Measurements from ENCODE around the gene HERC2. TPM values are rescaled to one million over a fixed set of nuclear protein-coding genes. Genes with fewer than 3 reads are reported as not detected.

The HERC2 gene
- polyA plus RNA-seq, 1 of the 3 experiments (the other 2 are of a cell fraction): 22.3 TPM

GRCh38 chr15:28117432-28117990 is 204.5 kb downstream of the HERC2 start:
- H3K4me1 ChIP-seq (ENCODE audit: control insufficient read depth in 1 of 2, insufficient read depth in 2 of 2, low read depth in 1 of 2, low read length in 1 of 2): no peaks in the 10 kb centered on the region
- TF ChIP-seq FOSL2 (IDR thresholded peaks at IDR 0.05; ENCODE audit: borderline replicate concordance, low read depth) (no peak), CTCF (IDR thresholded peaks at IDR 0.05) (no peak), SIN3A (IDR thresholded peaks at IDR 0.05; ENCODE audit: borderline replicate concordance, low read depth, low read length) (no peak), YY1 (IDR thresholded peaks at IDR 0.05; ENCODE audit: low read depth) (no peak), IRF3 (IDR thresholded peaks at IDR 0.05; ENCODE audit: low read depth, low read length) (no peak), USF1 (IDR thresholded peaks at IDR 0.05; ENCODE audit: borderline replicate concordance, low read depth) (no peak), POLR2AphosphoS5 (IDR thresholded peaks at IDR 0.05; ENCODE audit: low read depth, low read length) (no peak), NRF1 (IDR thresholded peaks at IDR 0.05; ENCODE audit: low read depth, low read length) (no peak)
- no peak overlapping the region for H2AFZ ChIP-seq (ENCODE audit: low read depth)
- H3K9me2 ChIP-seq: no peaks in the 10 kb centered on the region
- H3K79me2 ChIP-seq (ENCODE audit: insufficient read depth): no peaks in the 10 kb centered on the region
- no peaks in the 10 kb centered on the region for H3K27me3 ChIP-seq (ENCODE audit: insufficient read depth)
- no peaks in the 10 kb centered on the region for H4K20me1 ChIP-seq (ENCODE audit: insufficient read depth)
- DNase-seq: no peak
- no peaks in the 10 kb centered on the region for H3F3A ChIP-seq (replicated peaks; ENCODE audit: insufficient read depth)
- no peak overlapping the region for H3K4me2 ChIP-seq
- H3K9ac ChIP-seq: no peak overlapping the region
- CTCF ChIA-PET: interaction anchor here (1.0 to 2.3 kb wide), 7 partner anchors 8 to 1226 kb away, joined by 3 to 15 read pairs (median 3); partner anchors contain the start of gene OCA2
- POLR2A ChIA-PET: no interaction called here
- 95% methylated on average over 12 of the region's 12 CpGs for WGBS (ENCODE audit: low lambda C conversion rate)
- H3K9me3 ChIP-seq: no peaks in the 10 kb centered on the region
- no peak overlapping the region for H3K4me3 ChIP-seq (ENCODE audit: low read depth in 2 of 2, low read length in 1 of 2)
- H3K27ac ChIP-seq (ENCODE audit: low read depth in 2 of 2, low read length in 1 of 2): no peak overlapping the region
- peaks cover 17 to 62% of the 10 kb centered on the region in 2 experiments for H3K36me3 ChIP-seq (replicated peaks in 1 of 2; ENCODE audit: control insufficient read depth in 1 of 2, insufficient read depth in 2 of 2, low read length in 1 of 2)

GRCh38 chr15:28116521-28117431 is 205.2 kb downstream of the HERC2 start:
- WGBS (ENCODE audit: low lambda C conversion rate): 91% methylated on average over 26 of the region's 42 CpGs
- Histone ChIP-seq H3K4me3 (ENCODE audit: low read depth in 2 of 2, low read length in 1 of 2) (no peak overlapping the region), H3F3A (replicated peaks; ENCODE audit: insufficient read depth) (no peaks in the 10 kb centered on the region), H3K79me2 (ENCODE audit: insufficient read depth) (no peaks in the 10 kb centered on the region), H3K4me1 (ENCODE audit: control insufficient read depth in 1 of 2, insufficient read depth in 2 of 2, low read depth in 1 of 2, low read length in 1 of 2) (no peaks in the 10 kb centered on the region), H3K9ac (no peak overlapping the region), H2AFZ (ENCODE audit: low read depth) (no peak overlapping the region), H3K9me2 (no peaks in the 10 kb centered on the region), H3K27ac (ENCODE audit: low read depth in 2 of 2, low read length in 1 of 2) (no peak overlapping the region; a peak in 1 of 4 replicates), H3K27me3 (ENCODE audit: insufficient read depth) (no peaks in the 10 kb centered on the region), H4K20me1 (ENCODE audit: insufficient read depth) (no peaks in the 10 kb centered on the region), H3K4me2 (no peak overlapping the region), H3K9me3 (no peaks in the 10 kb centered on the region), H3K36me3 (replicated peaks in 1 of 2; ENCODE audit: control insufficient read depth in 1 of 2, insufficient read depth in 2 of 2, low read length in 1 of 2) (peaks cover 17 to 65% of the 10 kb centered on the region in 2 experiments)
- ChIA-PET POLR2A (no interaction called here), CTCF (interaction anchor here (1.2 to 2.3 kb wide), 6 partner anchors 9 to 1225 kb away, joined by 3 to 15 read pairs (median 5); partner anchors contain the start of gene OCA2)
- no peak for DNase-seq
- TF ChIP-seq SMC3 (IDR thresholded peaks at IDR 0.05; ENCODE audit: low read depth, low read length) (no peak), CTCF (IDR thresholded peaks at IDR 0.05) (no peak), PBX3 (IDR thresholded peaks at IDR 0.05) (no peak), ELF1 (IDR thresholded peaks at IDR 0.05) (no peak), USF2 (IDR thresholded peaks at IDR 0.05; ENCODE audit: borderline replicate concordance, low read depth, low read length) (no peak), FOXM1 (IDR thresholded peaks at IDR 0.05; ENCODE audit: low read depth) (no peak), FOSL2 (IDR thresholded peaks at IDR 0.05; ENCODE audit: borderline replicate concordance, low read depth) (no peak), FOXJ3 (CRISPR knock-in tag; IDR thresholded peaks at IDR 0.05) (no peak), SIN3A (IDR thresholded peaks at IDR 0.05; ENCODE audit: borderline replicate concordance, low read depth, low read length) (no peak), RFX5 (IDR thresholded peaks at IDR 0.05; ENCODE audit: low read length) (no peak), MEF2A (IDR thresholded peaks at IDR 0.05; ENCODE audit: borderline replicate concordance, low read depth) (no peak)

Measured in SK-N-SH (cell line).